GM23338 (cell line): ENCODE results near the gene CD99L2. TPM values are rescaled to one million over a fixed set of nuclear protein-coding genes. Genes with fewer than 3 reads are reported as not detected.

Experiments used
- polyA plus RNA-seq: library from polyadenylated mRNA; unstranded; fragments of >200 nt; fragmentation: Nextera tagmentation; extraction: Ambion mirVana; gene quantifications from 2 replicates; pipeline ENCODE4 v1.2.1, GENCODE V29; 2016
- total RNA-seq: library from RNA; depleted of rRNA; stranded (reverse); fragments of >200 nt; shearing (Covaris generic); gene quantifications from 2 replicates; pipeline ENCODE4 v1.2.3, GENCODE V29; 2014; rRNA removed

Gene CD99L2
- total and polyA plus RNA-seq, 2 experiments from 2014 or later = 2.6 to 6.4 TPM

Other genes with a start within 250 kb of the CD99L2 start
- 18.3 and 19.1 TPM in 2 replicates for gene MTMR1, start 205.3 kb downstream of the CD99L2 start, total RNA-seq
- gene MTMR1, start 205.3 kb downstream of the CD99L2 start, polyA plus RNA-seq = 4.5 and 5.6 TPM in 2 replicates
- 126 and 140 TPM in 2 replicates for gene HMGB3, start 84.7 kb upstream of the CD99L2 start, total RNA-seq
- gene HMGB3, start 84.7 kb upstream of the CD99L2 start, polyA plus RNA-seq = 630 and 633 TPM in 2 replicates